Measurements from ENCODE around the gene PLEKHA6.
A peak's percentile ranks its signal among the peaks of the same experiment; 100 is the strongest.

The PLEKHA6 gene

GRCh38 chr1:204380293-204380831 is 20.6 kb upstream of the PLEKHA6 start:
- no peak for DNase-seq (ENCODE audit: low spot score)

- peak; percentile 34 for DNase-seq (ENCODE audit: low spot score)
Observed at GRCh38 chr1:204377800-204378668, 18.3 kb upstream of the PLEKHA6 start.

- DNase-seq (ENCODE audit: low spot score), result no peak
Observed at GRCh38 chr1:204376919-204377799, 17.4 kb upstream of the PLEKHA6 start.

GRCh38 chr1:204376465-204376864 is 16.7 kb upstream of the PLEKHA6 start:
- no peak for DNase-seq (ENCODE audit: low spot score)

GRCh38 chr1:204373911-204374310 is 14.2 kb upstream of the PLEKHA6 start:
- DNase-seq (ENCODE audit: low spot score), result no peak

- no peak for DNase-seq (ENCODE audit: low spot score)
Observed at GRCh38 chr1:204370176-204370575, 10.4 kb upstream of the PLEKHA6 start.

- DNase-seq (ENCODE audit: low spot score), result no peak
Observed at GRCh38 chr1:204368996-204369726, 9.4 kb upstream of the PLEKHA6 start.

- no peak for DNase-seq (ENCODE audit: low spot score)
Observed at GRCh38 chr1:204367956-204368355, 8.2 kb upstream of the PLEKHA6 start.

GRCh38 chr1:204367193-204367858 is 7.6 kb upstream of the PLEKHA6 start:
- DNase-seq (ENCODE audit: low spot score), result no peak

- DNase-seq (ENCODE audit: low spot score), result peak; percentile 32
Observed at GRCh38 chr1:204366759-204367158, 7.0 kb upstream of the PLEKHA6 start.

- DNase-seq (ENCODE audit: low spot score), result peak; percentile 75
Observed at GRCh38 chr1:204363335-204364114, 3.8 kb upstream of the PLEKHA6 start.

- DNase-seq (ENCODE audit: low spot score), result no peak
Observed at GRCh38 chr1:204362984-204363334, 3.2 kb upstream of the PLEKHA6 start.

GRCh38 chr1:204361781-204362180 is 2.1 kb upstream of the PLEKHA6 start:
- no peak for DNase-seq (ENCODE audit: low spot score)

- no peak for DNase-seq (ENCODE audit: low spot score)
Observed at GRCh38 chr1:204361341-204361771, 1.6 kb upstream of the PLEKHA6 start.

GRCh38 chr1:204360314-204360713 is 585 bp upstream of the PLEKHA6 start:
- no peak for DNase-seq (ENCODE audit: low spot score)

- DNase-seq (ENCODE audit: low spot score), result no peak
Observed at GRCh38 chr1:204359131-204359473, 627 bp downstream of the PLEKHA6 start.

GRCh38 chr1:204358605-204359004 is 1.1 kb downstream of the PLEKHA6 start:
- DNase-seq (ENCODE audit: low spot score), result no peak

GRCh38 chr1:204357551-204358490 is 1.9 kb downstream of the PLEKHA6 start:
- DNase-seq (ENCODE audit: low spot score), result no peak

- peak; percentile 27 for DNase-seq (ENCODE audit: low spot score)
Observed at GRCh38 chr1:204356997-204357396, 2.7 kb downstream of the PLEKHA6 start.

- no peak for DNase-seq (ENCODE audit: low spot score)
Observed at GRCh38 chr1:204355913-204356312, 3.8 kb downstream of the PLEKHA6 start.

Data from AG08396 (cell line).